ENCODE results near the gene CXXC5. TPM values are rescaled to one million over a fixed set of nuclear protein-coding genes. Genes with fewer than 3 reads are reported as not detected.

Gene CXXC5
- polyA plus RNA-seq, 4 donors: 212 to 238 (median 220) TPM

GRCh38 chr5:139678751-139679750, 30.9 kb downstream of the CXXC5 start:
- no peak for DNase-seq (ENCODE audit: low read depth in 4 of 4, low spot score in 2 of 4)

GRCh38 chr5:139680368-139681111, 32.4 kb downstream of the CXXC5 start:
- DNase-seq (ENCODE audit: low read depth in 4 of 4, low spot score in 2 of 4): no peak

- DNase-seq (ENCODE audit: low read depth in 4 of 4, low spot score in 2 of 4): no peak
Measured at GRCh38 chr5:139681112-139681458, 32.9 kb downstream of the CXXC5 start.

GRCh38 chr5:139681466-139681865, 33.3 kb downstream of the CXXC5 start:
- no peak for DNase-seq (ENCODE audit: low read depth in 4 of 4, low spot score in 2 of 4)

GRCh38 chr5:139682016-139682975, 34.1 kb downstream of the CXXC5 start:
- no peak for DNase-seq (ENCODE audit: low read depth in 4 of 4, low spot score in 2 of 4)

- no peak for DNase-seq (ENCODE audit: low read depth in 4 of 4, low spot score in 2 of 4)
Measured at GRCh38 chr5:139683295-139684271, 35.4 kb downstream of the CXXC5 start.

GRCh38 chr5:139684350-139684880, 36.3 kb downstream of the CXXC5 start:
- DNase-seq (ENCODE audit: low read depth in 4 of 4, low spot score in 2 of 4): no peak

GRCh38 chr5:139684881-139685749, 37.0 kb downstream of the CXXC5 start:
- DNase-seq (ENCODE audit: low read depth in 4 of 4, low spot score in 2 of 4): no peak

- DNase-seq (ENCODE audit: low read depth in 4 of 4, low spot score in 2 of 4): no peak
Measured at GRCh38 chr5:139685886-139686285, 37.7 kb downstream of the CXXC5 start.

- no peak for DNase-seq (ENCODE audit: low read depth in 4 of 4, low spot score in 2 of 4)
Measured at GRCh38 chr5:139686356-139686705, 38.2 kb downstream of the CXXC5 start.

- DNase-seq (ENCODE audit: low read depth in 4 of 4, low spot score in 2 of 4): no peak
Measured at GRCh38 chr5:139686706-139687441, 38.7 kb downstream of the CXXC5 start.

GRCh38 chr5:139687656-139688055, 39.5 kb downstream of the CXXC5 start:
- no peak for DNase-seq (ENCODE audit: low read depth in 4 of 4, low spot score in 2 of 4)

- DNase-seq (ENCODE audit: low read depth in 4 of 4, low spot score in 2 of 4): no peak
Measured at GRCh38 chr5:139688088-139688702, 40.0 kb downstream of the CXXC5 start.

GRCh38 chr5:139688751-139689372, 40.7 kb downstream of the CXXC5 start:
- no peak for DNase-seq (ENCODE audit: low read depth in 4 of 4, low spot score in 2 of 4)

GRCh38 chr5:139689631-139690063, 41.5 kb downstream of the CXXC5 start:
- no peak for DNase-seq (ENCODE audit: low read depth in 4 of 4, low spot score in 2 of 4)

GRCh38 chr5:139690064-139690802, 42.1 kb downstream of the CXXC5 start:
- no peak for DNase-seq (ENCODE audit: low read depth in 4 of 4, low spot score in 2 of 4)
